ENCODE results near the gene OR13C4. TPM values are rescaled to one million over a fixed set of nuclear protein-coding genes. Genes with fewer than 3 reads are reported as not detected.

Gene OR13C4
- total RNA-seq, 1 donor from 2014 or later: not detected

Other genes starting within 250 kb of the OR13C4 start
- gene OR13F1, start 22.9 kb downstream of the OR13C4 start, total RNA-seq: not detected in 2 replicates
- 0.30 TPM in 1 of 2 replicates, not detected in the other for gene OR13C3, start 9.6 kb upstream of the OR13C4 start, total RNA-seq
- gene OR13C8, start 42.0 kb upstream of the OR13C4 start, total RNA-seq: not detected in 2 replicates
- gene OR13C5, start 72.2 kb upstream of the OR13C4 start, total RNA-seq: 0.15 TPM in 1 of 2 replicates, not detected in the other
- 0.30 TPM in 1 of 2 replicates, not detected in the other for gene OR13C2, start 78.4 kb upstream of the OR13C4 start, total RNA-seq
- gene OR13C9, start 91.0 kb upstream of the OR13C4 start, total RNA-seq: 0.10 TPM in 1 of 2 replicates, not detected in the other
- gene OR13D1, start 167.3 kb upstream of the OR13C4 start, total RNA-seq: not detected in 2 replicates
- 48.7 and 69.3 TPM in 2 replicates for gene NIPSNAP3A, start 220.5 kb upstream of the OR13C4 start, total RNA-seq
- gene NIPSNAP3B, start 236.9 kb upstream of the OR13C4 start, total RNA-seq: 0.35 and 1.3 TPM in 2 replicates